Fibroblast of pulmonary artery (primary cell): Measurements from ENCODE around the gene TMCO4.
A peak's percentile ranks its signal among the peaks of the same experiment; 100 is the strongest.

Experiments
- DNase-seq: peaks from one replicate; pipeline ENCODE4 v3.0.0-alpha.2; 2010; ENCODE audit warnings: low read depth
- H3K4me3 ChIP-seq: replicated peaks from 2 replicates; pipeline ENCODE4 v1.5.1; 2011; ENCODE audit warnings: low read depth, mild to moderate bottlenecking, control low read depth, low read length, moderate library complexity
- TF ChIP-seq, protein P1 (sequence below): IDR thresholded peaks from 2 replicates; pipeline ENCODE4 v1.5.1; 2011; ENCODE audit warnings: mild to moderate bottlenecking, control low read depth, low read length, inconsistent platforms; ENCODE audit errors: missing control alignments

The TMCO4 gene

DNA sequence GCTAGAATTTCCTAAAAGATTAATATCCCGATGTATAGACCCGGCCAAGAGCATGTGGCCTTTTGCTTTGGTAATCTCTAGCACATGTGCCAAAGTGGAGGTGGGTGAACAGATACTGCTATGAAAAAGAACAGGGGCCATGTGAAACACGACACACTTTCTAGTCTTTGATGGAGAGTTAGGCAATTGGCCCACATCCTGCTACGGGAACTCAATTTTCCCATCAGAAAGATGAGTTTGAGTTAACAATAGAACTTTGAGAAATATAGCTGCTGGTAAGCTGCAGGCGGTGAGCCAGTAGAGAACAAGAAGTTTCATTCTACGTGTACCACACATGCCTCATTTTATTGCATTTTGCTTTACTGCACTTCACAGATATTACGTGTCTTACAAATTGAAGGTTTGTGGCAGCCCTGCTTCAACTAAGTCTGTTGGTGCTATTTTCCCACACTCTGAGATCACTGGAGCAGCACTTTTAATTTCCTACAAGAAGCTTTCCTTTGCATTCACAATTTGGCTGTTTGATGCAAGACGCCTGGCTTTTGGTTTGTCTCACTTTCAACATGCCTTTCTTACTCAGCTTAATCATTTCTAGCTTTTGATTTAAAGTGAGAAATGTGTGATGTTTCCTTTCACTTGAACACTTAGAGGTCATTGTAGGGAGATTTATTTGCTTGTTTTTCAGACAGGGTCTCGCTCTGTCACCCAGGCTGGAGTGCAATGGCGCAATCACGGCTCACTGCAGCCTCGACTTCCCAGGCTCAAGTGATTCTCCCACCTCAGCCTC lies 88.7 kb downstream of the TMCO4 start:
- H3K4me3 ChIP-seq, result no peak overlapping the region
- peak; percentile 42 for DNase-seq
- TF ChIP-seq, protein P1, sequence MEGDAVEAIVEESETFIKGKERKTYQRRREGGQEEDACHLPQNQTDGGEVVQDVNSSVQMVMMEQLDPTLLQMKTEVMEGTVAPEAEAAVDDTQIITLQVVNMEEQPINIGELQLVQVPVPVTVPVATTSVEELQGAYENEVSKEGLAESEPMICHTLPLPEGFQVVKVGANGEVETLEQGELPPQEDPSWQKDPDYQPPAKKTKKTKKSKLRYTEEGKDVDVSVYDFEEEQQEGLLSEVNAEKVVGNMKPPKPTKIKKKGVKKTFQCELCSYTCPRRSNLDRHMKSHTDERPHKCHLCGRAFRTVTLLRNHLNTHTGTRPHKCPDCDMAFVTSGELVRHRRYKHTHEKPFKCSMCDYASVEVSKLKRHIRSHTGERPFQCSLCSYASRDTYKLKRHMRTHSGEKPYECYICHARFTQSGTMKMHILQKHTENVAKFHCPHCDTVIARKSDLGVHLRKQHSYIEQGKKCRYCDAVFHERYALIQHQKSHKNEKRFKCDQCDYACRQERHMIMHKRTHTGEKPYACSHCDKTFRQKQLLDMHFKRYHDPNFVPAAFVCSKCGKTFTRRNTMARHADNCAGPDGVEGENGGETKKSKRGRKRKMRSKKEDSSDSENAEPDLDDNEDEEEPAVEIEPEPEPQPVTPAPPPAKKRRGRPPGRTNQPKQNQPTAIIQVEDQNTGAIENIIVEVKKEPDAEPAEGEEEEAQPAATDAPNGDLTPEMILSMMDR, result no peak

- no peak overlapping the region for H3K4me3 ChIP-seq
- TF ChIP-seq, protein P1, result no peak
- DNase-seq, result no peak
Observed at GRCh38 chr1:19709260-19709793, 90.4 kb downstream of the TMCO4 start.

DNA sequence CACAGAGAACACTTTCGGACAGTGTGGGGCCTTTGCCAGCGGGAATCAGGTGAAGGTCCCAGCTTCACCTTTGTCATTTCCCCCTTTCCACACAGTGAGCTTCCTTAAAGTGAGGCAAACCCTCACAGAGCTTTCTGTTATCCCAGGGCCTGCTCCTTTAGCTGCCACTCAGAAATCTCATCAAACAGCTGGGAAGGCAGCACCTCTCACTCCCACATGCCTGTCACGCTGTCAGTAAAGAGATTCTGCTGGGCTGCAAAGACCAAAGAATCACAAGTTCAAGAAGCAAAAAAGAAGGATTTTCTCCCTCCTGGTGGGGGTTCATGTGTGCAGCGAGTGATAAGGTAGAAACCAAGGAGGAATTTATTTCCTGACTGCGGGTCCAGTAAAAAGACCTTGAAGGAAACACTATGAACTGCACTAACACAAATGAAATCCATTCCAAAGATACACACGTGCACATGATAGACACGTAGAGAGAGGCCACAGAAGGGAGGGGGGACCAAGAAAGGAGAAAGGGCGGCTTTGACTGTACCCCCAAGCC lies 91.1 kb downstream of the TMCO4 start:
- no peak for DNase-seq
- no peak overlapping the region for H3K4me3 ChIP-seq
- TF ChIP-seq, protein P1, result no peak

DNA sequence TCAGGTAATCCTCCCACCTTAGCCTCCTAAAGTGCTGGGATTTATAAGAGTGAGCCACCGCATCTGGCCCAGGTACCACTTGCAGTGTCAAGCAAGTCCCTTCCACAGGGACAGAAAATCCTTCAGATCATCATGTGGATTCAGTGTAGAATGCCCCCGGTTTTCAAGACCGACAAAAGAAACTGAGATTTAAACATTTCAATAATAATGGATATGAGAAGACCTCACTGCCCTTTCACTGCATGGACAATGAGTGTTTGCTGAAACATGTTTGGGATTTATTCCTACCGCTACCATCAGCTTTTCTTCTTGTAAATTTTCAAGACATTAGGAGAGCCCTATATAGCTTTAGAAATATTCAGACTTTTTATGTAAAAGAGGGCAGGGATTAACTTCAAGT lies 93.6 kb downstream of the TMCO4 start:
- H3K4me3 ChIP-seq, result no peak overlapping the region
- TF ChIP-seq, protein P1, result no peak
- no peak for DNase-seq

- H3K4me3 ChIP-seq, result no peak overlapping the region
- TF ChIP-seq, protein P1, result no peak
- no peak for DNase-seq
Observed at GRCh38 chr1:19705464-19705863, 94.3 kb downstream of the TMCO4 start.

- no peak overlapping the region for H3K4me3 ChIP-seq
- TF ChIP-seq, protein P1, result peak; percentile 91
- DNase-seq, result peak; percentile 78
Observed at GRCh38 chr1:19704247-19705113, 95.2 kb downstream of the TMCO4 start.
